RWPE2 (cell line): ENCODE data around the gene KLK12.

Source experiments
- ATAC-seq: fragments of 200-7000 bp; cut with Tn5 transposase; 3 replicates; pipeline ENCODE4 v1.9.1; 2021; ENCODE audit warnings: low read depth
- DNase-seq: peaks from one replicate; pipeline ENCODE4 v3.0.0-alpha.2; 2020; ENCODE audit warnings: low spot score
- H3K27ac ChIP-seq: fragments of 450-650 bp; 2 replicates; pipeline ENCODE4 v1.5.1; 2017; ENCODE audit warnings: mild to moderate bottlenecking; ENCODE audit not compliant: poor library complexity, severe bottlenecking
- H3K27me3 ChIP-seq: fragments of 250-450 bp; sonication (Bioruptor Pico); 2 replicates; pipeline ENCODE4 v1.5.1; 2021; ENCODE audit warnings: mild to moderate bottlenecking, moderate library complexity; ENCODE audit not compliant: insufficient read depth, poor library complexity, severe bottlenecking
- H3K36me3 ChIP-seq: fragments of 250-450 bp; sonication (Bioruptor Pico); 2 replicates; pipeline ENCODE4 v1.5.1; 2020; ENCODE audit warnings: low read depth, mild to moderate bottlenecking, moderate library complexity
- H3K4me1 ChIP-seq: fragments of 250-450 bp; sonication (Bioruptor Pico); 2 replicates; pipeline ENCODE4 v1.5.1; 2021; ENCODE audit warnings: mild to moderate bottlenecking, moderate library complexity; ENCODE audit not compliant: insufficient read depth, poor library complexity, severe bottlenecking
- H3K4me3 ChIP-seq: fragments of 250-450 bp; sonication (Bioruptor Pico); 2 replicates; pipeline ENCODE4 v1.5.1; 2021; ENCODE audit warnings: mild to moderate bottlenecking, moderate library complexity; ENCODE audit not compliant: severe bottlenecking
- H3K9me3 ChIP-seq: fragments of 250-450 bp; sonication (Bioruptor Pico); 2 replicates; pipeline ENCODE4 v1.5.1; 2021; ENCODE audit warnings: mild to moderate bottlenecking, moderate library complexity; ENCODE audit not compliant: severe bottlenecking
- TF ChIP-seq, protein P1 (sequence below): fragments of 450-650 bp; IDR thresholded peaks from one replicate; pipeline ENCODE4 v1.5.1; 2017; ENCODE audit warnings: mild to moderate bottlenecking, moderate library complexity; ENCODE audit not compliant: poor library complexity, severe bottlenecking

Gene KLK12

DNA sequence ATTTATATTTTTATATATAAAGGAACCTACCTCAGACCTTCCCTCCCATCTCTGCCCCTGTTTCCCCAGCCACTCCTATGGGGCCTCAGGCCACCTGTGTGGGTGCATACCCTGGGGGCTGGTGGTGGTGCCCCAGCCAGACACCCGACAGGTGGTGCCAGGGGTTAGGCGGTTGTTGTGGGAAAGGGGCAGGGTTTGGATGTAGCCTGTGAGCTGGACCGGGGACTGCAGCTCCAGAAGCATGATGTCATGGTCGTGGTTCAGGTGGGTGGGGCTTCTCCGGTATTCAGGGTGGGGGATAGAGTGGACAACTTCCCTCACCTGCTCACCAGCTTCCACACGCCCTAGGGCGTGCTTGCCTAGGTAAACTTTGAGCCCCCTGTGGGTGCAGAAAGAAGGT, 24.9 kb upstream of the KLK12 start:
- ATAC-seq (no peak), DNase-seq (no peak)
- H3K9me3 ChIP-seq, result no peaks in the 10 kb centered on the region
- no peak overlapping the region for H3K4me3 ChIP-seq
- no peaks in the 10 kb centered on the region for H3K36me3 ChIP-seq
- no peaks in the 10 kb centered on the region for H3K4me1 ChIP-seq
- H3K27me3 ChIP-seq, result no peaks in the 10 kb centered on the region
- H3K27ac ChIP-seq, result no peak overlapping the region
- TF ChIP-seq, protein P1, sequence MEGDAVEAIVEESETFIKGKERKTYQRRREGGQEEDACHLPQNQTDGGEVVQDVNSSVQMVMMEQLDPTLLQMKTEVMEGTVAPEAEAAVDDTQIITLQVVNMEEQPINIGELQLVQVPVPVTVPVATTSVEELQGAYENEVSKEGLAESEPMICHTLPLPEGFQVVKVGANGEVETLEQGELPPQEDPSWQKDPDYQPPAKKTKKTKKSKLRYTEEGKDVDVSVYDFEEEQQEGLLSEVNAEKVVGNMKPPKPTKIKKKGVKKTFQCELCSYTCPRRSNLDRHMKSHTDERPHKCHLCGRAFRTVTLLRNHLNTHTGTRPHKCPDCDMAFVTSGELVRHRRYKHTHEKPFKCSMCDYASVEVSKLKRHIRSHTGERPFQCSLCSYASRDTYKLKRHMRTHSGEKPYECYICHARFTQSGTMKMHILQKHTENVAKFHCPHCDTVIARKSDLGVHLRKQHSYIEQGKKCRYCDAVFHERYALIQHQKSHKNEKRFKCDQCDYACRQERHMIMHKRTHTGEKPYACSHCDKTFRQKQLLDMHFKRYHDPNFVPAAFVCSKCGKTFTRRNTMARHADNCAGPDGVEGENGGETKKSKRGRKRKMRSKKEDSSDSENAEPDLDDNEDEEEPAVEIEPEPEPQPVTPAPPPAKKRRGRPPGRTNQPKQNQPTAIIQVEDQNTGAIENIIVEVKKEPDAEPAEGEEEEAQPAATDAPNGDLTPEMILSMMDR, result no peak

DNA sequence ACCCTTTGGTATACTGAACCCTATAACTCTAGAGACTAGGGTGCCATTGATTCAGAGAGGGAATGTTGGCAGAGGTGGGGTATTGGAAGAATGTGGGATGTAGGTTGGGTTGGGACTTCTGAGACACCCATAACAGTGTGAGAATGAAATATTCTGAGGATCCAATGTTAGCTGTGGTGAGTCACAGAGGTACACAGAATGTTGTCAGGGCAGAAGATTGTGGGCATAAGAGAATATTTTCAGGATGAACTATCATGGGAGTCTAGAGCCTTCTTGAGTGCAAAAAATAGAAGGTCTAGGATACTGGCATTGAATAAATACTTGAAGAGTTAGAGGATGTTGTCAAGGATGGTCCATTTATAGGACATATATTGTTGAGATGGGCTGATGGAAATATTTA, 21.1 kb upstream of the KLK12 start:
- TF ChIP-seq, protein P1, result no peak
- DNase-seq, result no peak
- no peak for ATAC-seq
- H3K27me3 ChIP-seq, result no peaks in the 10 kb centered on the region
- H3K36me3 ChIP-seq, result no peaks in the 10 kb centered on the region
- no peaks in the 10 kb centered on the region for H3K4me1 ChIP-seq
- H3K4me3 ChIP-seq, result no peak overlapping the region
- H3K27ac ChIP-seq, result no peak overlapping the region
- no peaks in the 10 kb centered on the region for H3K9me3 ChIP-seq

DNA sequence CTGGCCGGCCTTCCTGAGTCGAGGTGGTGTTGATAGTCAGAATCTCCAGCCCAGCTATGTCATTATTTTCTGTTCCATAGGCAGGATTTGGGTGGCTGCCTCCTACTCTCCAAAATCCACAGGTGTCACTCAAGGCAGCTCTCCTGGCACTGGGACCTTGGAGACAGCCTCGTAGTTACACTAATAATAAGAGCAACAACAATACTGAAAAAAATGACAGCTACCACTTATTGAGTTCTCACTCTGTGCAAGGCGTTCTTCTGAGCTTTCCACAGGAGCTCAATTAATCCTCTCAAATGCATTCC, 12.2 kb upstream of the KLK12 start:
- Histone ChIP-seq H3K4me1 (no peaks in the 10 kb centered on the region), H3K27ac (no peak overlapping the region), H3K27me3 (no peaks in the 10 kb centered on the region), H3K36me3 (no peaks in the 10 kb centered on the region), H3K4me3 (no peak overlapping the region), H3K9me3 (no peaks in the 10 kb centered on the region)
- TF ChIP-seq, protein P1, result no peak
- DNase-seq (no peak), ATAC-seq (no peak)

DNA sequence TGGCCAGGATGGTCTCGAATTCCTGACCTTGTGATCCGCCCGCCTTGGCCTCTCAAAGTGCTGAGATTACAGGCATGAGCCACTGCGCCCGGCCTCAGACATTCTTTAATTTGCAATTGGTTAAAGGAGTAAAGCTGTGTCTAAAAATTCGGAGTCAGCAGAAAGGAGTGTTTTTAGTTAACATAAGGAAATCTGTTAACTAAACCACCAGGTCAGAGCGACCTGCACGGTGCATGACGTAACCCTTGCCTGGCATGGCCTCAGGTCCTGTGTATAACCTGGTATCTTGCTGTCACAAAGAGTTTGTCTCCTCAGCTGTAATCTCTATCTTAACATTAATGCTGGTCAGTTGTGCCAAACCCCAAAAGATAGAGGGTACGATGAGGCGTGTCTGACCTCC, 9.5 kb upstream of the KLK12 start:
- DNase-seq, result no peak

DNA sequence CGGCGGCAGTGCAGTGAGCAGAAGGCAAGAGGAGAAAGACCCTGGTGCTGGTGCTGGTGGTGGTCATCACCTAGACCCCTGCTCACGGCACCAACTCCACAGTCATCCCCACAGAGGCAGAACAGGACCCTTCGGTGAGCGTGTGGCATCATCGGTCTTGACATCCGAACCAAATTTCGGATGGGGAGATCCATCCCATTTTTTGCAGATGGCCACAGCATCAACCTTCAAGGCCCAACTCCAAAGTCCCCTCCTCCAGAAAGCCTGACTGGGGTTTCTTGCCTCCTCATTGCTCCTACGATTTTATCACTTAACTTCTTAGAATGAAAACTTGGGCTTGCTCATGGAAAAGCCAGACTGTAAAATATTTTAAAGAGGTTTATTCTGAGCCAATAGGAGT, 8.7 kb upstream of the KLK12 start:
- DNase-seq (no peak), ATAC-seq (no peak)
- TF ChIP-seq, protein P1, result no peak
- no peak overlapping the region for H3K4me3 ChIP-seq
- H3K4me1 ChIP-seq, result no peaks in the 10 kb centered on the region
- no peak overlapping the region for H3K27ac ChIP-seq
- H3K36me3 ChIP-seq, result no peaks in the 10 kb centered on the region
- H3K27me3 ChIP-seq, result no peaks in the 10 kb centered on the region
- no peaks in the 10 kb centered on the region for H3K9me3 ChIP-seq

More for the DNA sequence above, 9.5 kb upstream of the KLK12 start:
- Histone ChIP-seq H3K4me1 (no peaks in the 10 kb centered on the region), H3K4me3 (no peak overlapping the region), H3K9me3 (no peaks in the 10 kb centered on the region), H3K27ac (no peak overlapping the region), H3K36me3 (no peaks in the 10 kb centered on the region), H3K27me3 (no peaks in the 10 kb centered on the region)
- TF ChIP-seq, protein P1, result no peak
- no peak for ATAC-seq
